B cell (primary cell): ENCODE measurements around the gene SHBG. TPM values are rescaled to one million over a fixed set of nuclear protein-coding genes. Genes with fewer than 3 reads are reported as not detected.

ENCODE experiments used
- ATAC-seq: fragments of 200-7000 bp; cut with Tn5 transposase; one replicate; pipeline ENCODE4 v1.10.0; 2021; ENCODE audit warnings: low read depth, mild to moderate bottlenecking, moderate number of reproducible peaks, moderate library complexity
- CTCF ChIA-PET: fragments of 350-600 bp; sonication (Branson Sonifier 250); formaldehyde crosslinking; loops from one replicate; lab custom pipeline; 2021; ENCODE audit warnings: antibody characterized with exemption, inconsistent platforms; lab: Charles Lee
- POLR2A ChIA-PET: fragments of 350-600 bp; sonication (Branson Sonifier 250); formaldehyde crosslinking; loops from one replicate; lab custom pipeline; 2021; ENCODE audit warnings: antibody characterized with exemption; lab: Charles Lee
- DNase-seq: peaks from one replicate; pipeline ENCODE4 v3.0.0; 2013
- H2AFZ ChIP-seq: 2 replicates; pipeline ENCODE4 v1.6.1; 2012; ENCODE audit warnings: mild to moderate bottlenecking, low read depth, low read length; ENCODE audit not compliant: insufficient read depth, poor library complexity, severe bottlenecking
- H3K27ac ChIP-seq, 2 donors: 1 replicate in 1 of 2; 2 replicates in 1 of 2; pipeline ENCODE4 v1.5.1; 2012 to 2013; ENCODE audit warnings: low read length in 2 of 2, mild to moderate bottlenecking in 2 of 2, moderate library complexity in 1 of 2
- H3K27me3 ChIP-seq, 4 experiments: fragments of 200-600 bp in 1 of 4; sonication (generic) in 1 of 4; replicated peaks in 1 of 4; 1 replicate in 2 of 4; 2 replicates in 2 of 4; pipeline versions ENCODE4 v1.6.1 to v1.7.0; 2013 to 2016; ENCODE audit warnings: low read length in 3 of 4, mild to moderate bottlenecking in 2 of 4, mixed read lengths in 1 of 4, moderate library complexity in 1 of 4; ENCODE audit not compliant: insufficient read depth in 4 of 4, control insufficient read depth in 3 of 4; ENCODE audit errors: control extremely low read depth in 1 of 4
- H3K36me3 ChIP-seq, 2 experiments: replicated peaks in 1 of 2; 1 replicate in 1 of 2; 2 replicates in 1 of 2; pipeline versions ENCODE4 v1.6.1 to v1.7.1; 2013; ENCODE audit warnings: low read length in 1 of 2; ENCODE audit not compliant: insufficient read depth in 2 of 2, control insufficient read depth in 1 of 2; ENCODE audit errors: control extremely low read depth in 1 of 2, extremely low read depth in 1 of 2
- H3K4me1 ChIP-seq, 2 donors: fragments of 200-600 bp in 1 of 2; sonication (generic) in 1 of 2; 1 replicate in 1 of 2; 2 replicates in 1 of 2; pipeline versions ENCODE4 v1.5.1 to v1.6.1; 2013 to 2017; ENCODE audit warnings: low read length in 2 of 2; ENCODE audit not compliant: control insufficient read depth in 2 of 2, insufficient read depth in 2 of 2
- H3K4me2 ChIP-seq: replicated peaks from 2 replicates; pipeline ENCODE3; 2012; ENCODE audit warnings: mild to moderate bottlenecking, low read depth, low read length; ENCODE audit not compliant: poor library complexity, severe bottlenecking
- H3K4me3 ChIP-seq, 5 experiments: fragments of 200-600 bp in 1 of 5; sonication (generic) in 1 of 5; 1 replicate in 3 of 5; 2 replicates in 2 of 5; pipeline versions ENCODE4 v1.5.1 to v1.7.0; 2011 to 2016; ENCODE audit warnings: low read length in 4 of 5, mild to moderate bottlenecking in 4 of 5, low read depth in 2 of 5, control low read depth in 1 of 5, moderate library complexity in 1 of 5; ENCODE audit not compliant: insufficient read depth in 1 of 5; ENCODE audit errors: control extremely low read depth in 1 of 5, extremely low read depth in 1 of 5
- H3K79me2 ChIP-seq: fragments of 200-600 bp; sonication (generic); one replicate; pipeline ENCODE4 v1.6.0; 2016; ENCODE audit warnings: low read length; ENCODE audit not compliant: control insufficient read depth, insufficient read depth
- H3K9ac ChIP-seq: fragments of 200-600 bp; sonication (generic); 2 replicates; pipeline ENCODE4 v1.6.1; 2017; ENCODE audit warnings: mild to moderate bottlenecking, low read length, moderate library complexity
- H3K9me3 ChIP-seq, 3 donors: one replicate each; pipeline versions ENCODE4 v1.6.1 to v1.7.1; 2013; ENCODE audit warnings: low read length in 2 of 3; ENCODE audit not compliant: control insufficient read depth in 2 of 3, insufficient read depth in 1 of 3; ENCODE audit errors: control extremely low read depth in 1 of 3
- H4K20me1 ChIP-seq: 2 replicates; pipeline ENCODE4 v1.6.0; 2012; ENCODE audit warnings: mild to moderate bottlenecking, low read length; ENCODE audit not compliant: insufficient read depth, control insufficient read depth, poor library complexity, severe bottlenecking
- H3K27ac Mint-ChIP-seq: one replicate; pipeline ENCODE4 v1.8.0; 2021; ENCODE audit warnings: mixed read lengths
- H3K27me3 Mint-ChIP-seq: one replicate; pipeline ENCODE4 v1.8.0; 2021; ENCODE audit warnings: mixed read lengths
- H3K4me1 Mint-ChIP-seq: one replicate; pipeline ENCODE4 v1.8.0; 2021; ENCODE audit warnings: mixed read lengths
- H3K4me3 Mint-ChIP-seq: one replicate; pipeline ENCODE4 v1.8.0; 2021; ENCODE audit warnings: mixed read lengths
- H3K9me3 Mint-ChIP-seq: one replicate; pipeline ENCODE4 v1.8.0; 2022; ENCODE audit warnings: mixed read lengths; ENCODE audit not compliant: insufficient read depth
- CTCF ChIP-seq: fragments of 200-600 bp; IDR thresholded peaks from one replicate; pipeline ENCODE4 v1.8.0; 2022; ENCODE audit warnings: antibody characterized with exemption, mild to moderate bottlenecking
- EZH2 ChIP-seq: IDR thresholded peaks from 2 replicates; pipeline ENCODE4 v1.6.1; 2012; ENCODE audit warnings: borderline replicate concordance, low read depth, mild to moderate bottlenecking, moderate library complexity, low read length; ENCODE audit not compliant: insufficient read depth, poor library complexity, severe bottlenecking
- WGBS: methylation state at CpG from one replicate; pipeline ENCODE4 v1.1.5; 2013; ENCODE audit warnings: missing lambda C conversion rate; ENCODE audit not compliant: insufficient coverage; 5-methylcytosine and 5-hydroxymethylcytosine counted together
- intact Hi-C: fragments of 100-400 bp; cut with micrococcal nuclease; formaldehyde crosslinking; loops from one replicate; pipeline ENCODE4 v1.10.0; 2022
- polyA plus RNA-seq: library from polyadenylated mRNA; depleted of rRNA; stranded (reverse); fragments of >200 nt; gene quantifications from 2 replicates; pipeline ENCODE4 v1.2.3, GENCODE V29; 2012
- total RNA-seq, 2 donors: library from RNA; stranded (reverse); fragments of 120-200 nt in 1 of 2; gene quantifications; 1 replicate in 1 of 2; 2 replicates in 1 of 2; pipeline versions ENCODE4 v1.2.3 to v1.2.4, GENCODE V29; 2013 to 2022

Gene SHBG
- total and polyA plus RNA-seq, 2 donors (not counting 1 experiment from before 2014, with no cell fraction given): 0.10 TPM; not detected in 1

- no peak overlapping the region for H3K27ac ChIP-seq
- H2AFZ ChIP-seq: no peak overlapping the region
- H3K79me2 ChIP-seq: no peaks in the 10 kb centered on the region
- Mint-ChIP-seq H3K27me3 (no peaks in the 10 kb centered on the region), H3K27ac (no peak overlapping the region), H3K4me3 (no peak overlapping the region), H3K9me3 (no peaks in the 10 kb centered on the region), H3K4me1 (peaks cover 2% of the 10 kb centered on the region)
- H3K4me2 ChIP-seq: no peak overlapping the region
- no peak overlapping the region for H3K4me3 ChIP-seq
- no peaks in the 10 kb centered on the region for H3K27me3 ChIP-seq
- H3K36me3 ChIP-seq: peaks cover 0 to 67% of the 10 kb centered on the region in 2 experiments
- TF ChIP-seq CTCF (no peak), EZH2 (no peak)
- H4K20me1 ChIP-seq: no peaks in the 10 kb centered on the region
- ChIA-PET POLR2A (no interaction called here), CTCF (interaction anchor here (0.8 to 1.5 kb wide), 4 partner anchors 8 to 96 kb away, joined by 3 to 7 read pairs (median 3); partner anchors contain the start of genes MPDU1 and TP53)
- DNase-seq (peak; percentile 19), ATAC-seq (no peak)
- no peak overlapping the region for H3K9ac ChIP-seq
- H3K9me3 ChIP-seq: no peaks in the 10 kb centered on the region
- intact Hi-C loops: no loop called here
- no CpG with 5 or more reads among the region's 5 CpGs for WGBS
- H3K4me1 ChIP-seq: peaks cover 0 to 7% of the 10 kb centered on the region in 2 donors
Observed at GRCh38 chr17:7591596-7591995, 38.3 kb upstream of the SHBG start.

GRCh38 chr17:7592422-7593021 is 37.4 kb upstream of the SHBG start:
- ChIA-PET CTCF (interaction anchor here (1.0 to 1.5 kb wide), 4 partner anchors 9 to 156 kb away, joined by 3 to 7 read pairs (median 4); partner anchors contain the start of gene MPDU1), POLR2A (no interaction called here)
- Mint-ChIP-seq H3K27ac (no peak overlapping the region), H3K27me3 (no peaks in the 10 kb centered on the region), H3K4me3 (no peak overlapping the region), H3K9me3 (no peaks in the 10 kb centered on the region), H3K4me1 (peaks cover 2% of the 10 kb centered on the region)
- Histone ChIP-seq H3K27me3 (no peaks in the 10 kb centered on the region), H3K9ac (no peak overlapping the region), H2AFZ (no peak overlapping the region), H4K20me1 (no peaks in the 10 kb centered on the region), H3K4me3 (no peak overlapping the region), H3K79me2 (no peaks in the 10 kb centered on the region), H3K4me1 (peaks cover 0 to 7% of the 10 kb centered on the region in 2 donors), H3K4me2 (no peak overlapping the region), H3K36me3 (peaks cover 0 to 66% of the 10 kb centered on the region in 2 experiments), H3K9me3 (no peaks in the 10 kb centered on the region), H3K27ac (no peak overlapping the region)
- no peak for ATAC-seq
- over 99% methylated on average over 11 of the region's 23 CpGs for WGBS
- no peak for DNase-seq
- no peak for TF ChIP-seq CTCF
- TF ChIP-seq EZH2: no peak
- intact Hi-C loops: no loop called here
